ENCODE measurements around the gene FBXO21.
"Not testable (repeated sequence)": the region's sequence is repeated elsewhere in the genome, so short reads cannot be mapped to it uniquely, and the experiment has no call there.

FBXO21 gene, protein sequence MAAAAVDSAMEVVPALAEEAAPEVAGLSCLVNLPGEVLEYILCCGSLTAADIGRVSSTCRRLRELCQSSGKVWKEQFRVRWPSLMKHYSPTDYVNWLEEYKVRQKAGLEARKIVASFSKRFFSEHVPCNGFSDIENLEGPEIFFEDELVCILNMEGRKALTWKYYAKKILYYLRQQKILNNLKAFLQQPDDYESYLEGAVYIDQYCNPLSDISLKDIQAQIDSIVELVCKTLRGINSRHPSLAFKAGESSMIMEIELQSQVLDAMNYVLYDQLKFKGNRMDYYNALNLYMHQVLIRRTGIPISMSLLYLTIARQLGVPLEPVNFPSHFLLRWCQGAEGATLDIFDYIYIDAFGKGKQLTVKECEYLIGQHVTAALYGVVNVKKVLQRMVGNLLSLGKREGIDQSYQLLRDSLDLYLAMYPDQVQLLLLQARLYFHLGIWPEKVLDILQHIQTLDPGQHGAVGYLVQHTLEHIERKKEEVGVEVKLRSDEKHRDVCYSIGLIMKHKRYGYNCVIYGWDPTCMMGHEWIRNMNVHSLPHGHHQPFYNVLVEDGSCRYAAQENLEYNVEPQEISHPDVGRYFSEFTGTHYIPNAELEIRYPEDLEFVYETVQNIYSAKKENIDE

DNA sequence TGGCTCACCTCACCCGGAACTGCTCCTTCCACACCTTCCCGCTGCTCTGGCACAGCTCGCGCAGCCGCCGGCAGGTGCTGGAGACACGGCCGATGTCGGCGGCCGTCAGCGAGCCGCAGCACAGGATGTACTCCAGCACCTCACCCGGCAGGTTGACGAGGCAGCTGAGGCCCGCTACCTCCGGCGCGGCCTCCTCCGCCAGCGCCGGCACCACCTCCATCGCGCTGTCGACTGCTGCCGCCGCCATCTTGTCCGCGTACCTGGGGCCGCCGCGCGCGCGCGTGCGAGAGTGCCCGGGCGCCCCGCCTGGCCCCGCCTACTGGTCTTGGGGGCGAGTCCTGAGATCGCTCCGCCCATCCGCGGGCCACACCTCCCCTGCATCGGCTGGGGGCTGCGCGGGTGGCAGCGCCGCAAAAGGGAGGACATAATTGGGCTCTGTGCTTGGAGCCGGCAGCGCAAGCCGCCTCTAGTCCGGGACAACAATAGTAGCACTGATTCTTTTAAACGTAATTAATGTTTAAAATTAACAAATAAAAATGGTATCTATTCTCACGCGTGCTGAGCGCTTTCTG is at the start of gene FBXO21:
FBXO21 (minus strand) TSS at position 261 of the 572 bp plus-strand sequence; CDS start at position 247, 14 bp downstream.
- peaks cover 2% of the 10 kb centered on the region; the same call in 1 of the 2 replicates for H3K9me3 ChIP-seq (ENCODE audit: control insufficient read depth, insufficient read depth, low read length)
- peaks cover 10% of the 10 kb centered on the region; the same call in 1 of the 2 replicates for H3K4me1 ChIP-seq (ENCODE audit: insufficient read depth, low read length)
- peaks cover 8% of the 10 kb centered on the region; the same call in 1 of the 2 replicates for H3K36me3 ChIP-seq (ENCODE audit: insufficient read depth, low read length)
- H3K9ac ChIP-seq (ENCODE audit: low read depth, low read length): peak within 1 kb of the TSS; percentile 77

DNA sequence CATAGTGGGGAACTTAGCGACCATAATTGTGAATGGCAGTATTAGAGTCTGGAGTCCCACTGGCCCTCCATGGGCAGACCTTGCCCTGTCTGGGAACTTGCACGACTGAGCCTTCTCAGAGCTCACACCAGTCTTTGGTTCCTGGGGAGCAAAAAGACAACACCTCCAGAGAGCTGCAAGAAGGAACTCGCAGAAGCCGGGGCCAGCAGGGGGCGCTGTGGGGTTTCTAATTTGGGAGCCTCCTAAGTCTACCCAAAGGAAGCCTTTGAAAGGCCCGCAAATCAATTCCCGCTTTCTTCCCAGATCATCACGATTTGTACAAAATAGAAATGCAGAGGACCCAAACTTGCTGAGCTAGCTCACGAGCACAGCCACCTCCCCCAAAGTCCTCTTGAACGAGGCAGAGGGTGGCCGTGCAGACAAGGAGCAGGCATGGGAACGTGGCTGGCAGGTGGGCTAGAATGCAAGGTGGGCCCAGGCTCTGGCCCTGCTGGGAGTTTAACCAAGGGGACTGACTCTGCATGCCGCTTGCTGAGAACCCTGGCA is 46.3 kb upstream of the FBXO21 start:
- Histone ChIP-seq H3K36me3 (ENCODE audit: insufficient read depth, low read length) (no peaks in the 10 kb centered on the region), H3K9me3 (ENCODE audit: control insufficient read depth, insufficient read depth, low read length) (no peaks in the 10 kb centered on the region), H3K4me1 (ENCODE audit: insufficient read depth, low read length) (peaks cover 6% of the 10 kb centered on the region; the same call in 1 of the 2 replicates), H3K9ac (ENCODE audit: low read depth, low read length) (no peak overlapping the region)

DNA sequence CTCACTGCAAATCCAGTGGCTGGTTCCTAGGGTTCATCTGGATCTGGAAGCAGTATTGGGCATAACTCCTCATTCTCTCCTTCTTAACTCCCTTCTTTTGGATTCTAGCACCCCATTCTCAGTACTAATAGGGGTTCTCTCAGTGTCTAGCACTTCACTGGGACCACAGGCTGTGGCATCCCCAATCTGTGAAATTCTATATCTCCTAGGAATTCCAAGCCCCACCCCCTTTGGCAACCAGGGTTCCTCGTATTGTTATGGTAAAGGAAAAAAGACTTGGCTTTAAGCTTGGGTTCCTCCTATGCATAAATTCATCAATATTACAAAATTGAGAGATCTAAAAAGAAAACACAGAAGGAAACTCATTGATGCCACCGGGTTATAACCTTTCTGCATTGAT is 45.0 kb upstream of the FBXO21 start:
- no peaks in the 10 kb centered on the region for H3K9me3 ChIP-seq (ENCODE audit: control insufficient read depth, insufficient read depth, low read length)
- H3K4me1 ChIP-seq (ENCODE audit: insufficient read depth, low read length): peaks cover 6% of the 10 kb centered on the region; the same call in 1 of the 2 replicates
- no peaks in the 10 kb centered on the region for H3K36me3 ChIP-seq (ENCODE audit: insufficient read depth, low read length)
- H3K9ac ChIP-seq (ENCODE audit: low read depth, low read length): no peak overlapping the region

DNA sequence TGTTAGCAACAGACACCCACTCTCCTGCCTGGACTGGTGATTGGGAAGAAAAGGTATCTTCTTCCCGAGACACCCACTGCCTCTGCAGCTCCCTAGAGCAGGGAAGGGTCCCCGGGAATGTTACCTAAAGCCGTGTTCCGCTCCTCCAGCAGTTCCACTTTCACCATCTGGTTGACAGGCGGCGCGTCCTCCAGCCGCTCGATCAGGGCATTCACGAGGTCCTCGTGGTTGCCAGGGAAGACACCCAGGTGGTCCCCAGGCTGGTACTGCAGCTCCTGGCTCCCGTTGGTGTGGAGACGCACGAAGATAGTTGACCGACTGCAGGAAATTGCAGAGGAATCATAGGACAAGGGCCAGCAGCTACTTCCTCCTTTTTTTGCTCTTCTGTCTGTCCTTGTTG is 44.2 kb upstream of the FBXO21 start:
- Histone ChIP-seq H3K4me1 (ENCODE audit: insufficient read depth, low read length) (peaks cover 6% of the 10 kb centered on the region; the same call in 1 of the 2 replicates), H3K9ac (ENCODE audit: low read depth, low read length) (no peak overlapping the region), H3K9me3 (ENCODE audit: control insufficient read depth, insufficient read depth, low read length) (no peaks in the 10 kb centered on the region), H3K36me3 (ENCODE audit: insufficient read depth, low read length) (no peaks in the 10 kb centered on the region)

DNA sequence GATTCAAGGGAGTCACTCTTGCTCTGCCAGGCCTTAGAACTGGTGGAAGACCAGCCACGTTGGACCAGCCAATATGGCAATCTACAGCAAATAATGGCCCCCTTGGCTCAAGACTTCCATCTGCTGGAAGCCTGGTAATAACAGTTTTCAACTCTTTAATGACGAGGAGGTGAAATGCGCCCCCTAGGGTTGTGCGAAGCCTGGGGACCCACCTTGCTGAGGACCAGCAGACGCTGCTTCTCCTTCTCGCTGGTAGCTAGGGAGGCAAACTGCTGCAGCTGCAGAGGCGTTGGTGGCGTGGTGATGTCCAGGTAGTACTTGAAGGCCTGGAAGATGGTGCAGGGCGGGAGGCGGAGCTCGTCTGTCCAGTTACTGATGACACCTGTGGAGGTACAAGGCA is 41.5 kb upstream of the FBXO21 start:
- H3K9ac ChIP-seq (ENCODE audit: low read depth, low read length): no peak overlapping the region
- no peaks in the 10 kb centered on the region for H3K36me3 ChIP-seq (ENCODE audit: insufficient read depth, low read length)
- H3K4me1 ChIP-seq (ENCODE audit: insufficient read depth, low read length): peaks cover 6% of the 10 kb centered on the region; the same call in 1 of the 2 replicates
- no peaks in the 10 kb centered on the region for H3K9me3 ChIP-seq (ENCODE audit: control insufficient read depth, insufficient read depth, low read length)

DNA sequence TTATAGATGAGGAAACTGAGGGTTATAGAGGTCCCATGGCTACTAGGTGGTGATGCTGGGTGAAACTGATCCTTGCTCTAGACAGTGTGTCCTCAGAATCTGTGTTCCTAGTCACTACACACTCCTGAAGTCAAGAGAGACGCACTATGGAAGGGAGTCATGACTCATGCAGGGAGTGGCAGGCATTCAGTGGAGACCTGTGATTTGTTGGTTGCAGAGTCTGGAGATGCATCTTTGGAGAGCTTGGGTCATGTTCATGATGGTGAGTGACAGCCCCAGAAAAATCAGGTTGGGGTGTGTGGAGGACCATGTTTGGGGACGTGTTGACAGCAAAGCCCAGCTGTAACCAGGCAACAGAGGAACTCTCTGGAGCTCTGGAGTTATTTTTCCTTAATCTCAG is 38.0 kb upstream of the FBXO21 start:
- H3K9me3 ChIP-seq (ENCODE audit: control insufficient read depth, insufficient read depth, low read length): no peaks in the 10 kb centered on the region
- H3K36me3 ChIP-seq (ENCODE audit: insufficient read depth, low read length): no peaks in the 10 kb centered on the region
- no peak overlapping the region for H3K9ac ChIP-seq (ENCODE audit: low read depth, low read length)
- no peaks in the 10 kb centered on the region for H3K4me1 ChIP-seq (ENCODE audit: insufficient read depth, low read length)

DNA sequence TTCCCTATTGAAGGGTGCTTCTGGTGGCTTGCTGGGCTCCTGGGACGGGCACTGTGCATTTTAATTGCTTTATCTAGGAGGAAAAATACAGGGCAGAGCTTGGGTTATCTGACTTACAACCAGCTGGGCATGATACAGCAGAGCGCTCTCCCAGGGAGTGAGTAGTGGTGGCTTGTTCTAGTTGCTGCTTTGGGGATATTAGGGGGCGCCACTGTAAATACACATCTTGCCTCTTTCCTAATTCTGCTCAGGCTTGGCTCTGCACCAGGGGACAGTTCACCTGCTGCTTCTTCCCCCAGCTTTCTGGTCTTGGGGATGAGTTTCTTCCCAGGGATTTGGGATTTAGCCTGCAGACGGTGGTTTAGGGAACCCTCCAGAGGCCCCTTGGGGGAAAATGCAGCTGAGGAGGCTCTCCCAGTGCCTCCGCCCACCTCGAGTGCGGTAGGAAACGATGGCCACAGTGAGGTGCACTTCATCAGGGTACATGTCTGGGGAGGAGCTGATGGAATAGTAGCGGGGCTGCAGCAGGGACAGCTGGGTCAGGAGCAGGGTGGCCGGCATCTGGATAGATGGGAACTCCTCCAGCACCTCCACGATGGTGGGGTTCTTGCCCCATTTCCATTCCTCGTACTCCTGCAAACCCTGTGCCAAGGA is 36.9 kb upstream of the FBXO21 start:
- Histone ChIP-seq H3K9ac (ENCODE audit: low read depth, low read length) (no peak overlapping the region), H3K36me3 (ENCODE audit: insufficient read depth, low read length) (no peaks in the 10 kb centered on the region), H3K4me1 (ENCODE audit: insufficient read depth, low read length) (no peaks in the 10 kb centered on the region), H3K9me3 (ENCODE audit: control insufficient read depth, insufficient read depth, low read length) (no peaks in the 10 kb centered on the region)

DNA sequence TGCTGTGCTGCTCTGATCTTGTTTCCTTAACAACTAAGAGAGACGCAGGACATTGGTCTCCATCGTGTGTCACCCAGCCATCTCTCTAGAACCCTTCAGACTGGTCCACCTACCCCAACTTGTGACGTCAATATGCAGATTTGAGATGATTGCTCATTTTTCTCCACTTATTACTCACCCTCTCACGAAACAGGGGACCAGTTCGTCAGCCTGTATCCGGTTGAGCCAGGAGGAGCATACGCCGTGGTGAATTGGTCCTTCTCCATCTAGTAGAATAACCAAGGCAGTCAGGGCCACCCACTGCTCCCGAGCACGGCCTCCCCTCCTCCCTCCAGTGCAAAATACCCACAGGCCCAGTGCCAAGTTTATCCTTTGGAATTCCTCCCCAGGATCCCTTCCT is 36.2 kb upstream of the FBXO21 start:
- Histone ChIP-seq H3K9me3 (ENCODE audit: control insufficient read depth, insufficient read depth, low read length) (no peaks in the 10 kb centered on the region), H3K9ac (ENCODE audit: low read depth, low read length) (no peak overlapping the region), H3K36me3 (ENCODE audit: insufficient read depth, low read length) (no peaks in the 10 kb centered on the region), H3K4me1 (ENCODE audit: insufficient read depth, low read length) (no peaks in the 10 kb centered on the region)

DNA sequence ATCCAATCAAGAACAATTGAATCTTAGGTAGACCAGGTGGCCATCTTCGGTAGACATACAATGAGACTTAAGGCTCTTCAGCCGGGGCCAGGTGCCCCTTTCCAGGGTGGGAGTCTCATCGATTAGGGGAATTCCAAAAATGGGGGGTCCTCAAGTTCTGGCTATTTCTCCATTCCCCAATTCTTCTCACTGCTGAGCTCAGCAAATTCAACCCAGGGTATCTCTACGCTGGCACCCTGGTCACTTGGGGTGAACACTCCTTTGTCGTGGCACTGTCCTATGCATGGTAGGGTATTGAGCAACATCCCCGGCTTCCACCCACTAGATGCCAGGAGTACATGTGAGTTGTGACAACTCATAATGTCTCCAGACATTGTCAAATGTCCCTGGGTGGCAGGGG is 34.9 kb upstream of the FBXO21 start:
- Histone ChIP-seq H3K36me3 (ENCODE audit: insufficient read depth, low read length) (no peaks in the 10 kb centered on the region), H3K4me1 (ENCODE audit: insufficient read depth, low read length) (no peaks in the 10 kb centered on the region), H3K9me3 (ENCODE audit: control insufficient read depth, insufficient read depth, low read length) (no peaks in the 10 kb centered on the region), H3K9ac (ENCODE audit: low read depth, low read length) (no peak overlapping the region)

DNA sequence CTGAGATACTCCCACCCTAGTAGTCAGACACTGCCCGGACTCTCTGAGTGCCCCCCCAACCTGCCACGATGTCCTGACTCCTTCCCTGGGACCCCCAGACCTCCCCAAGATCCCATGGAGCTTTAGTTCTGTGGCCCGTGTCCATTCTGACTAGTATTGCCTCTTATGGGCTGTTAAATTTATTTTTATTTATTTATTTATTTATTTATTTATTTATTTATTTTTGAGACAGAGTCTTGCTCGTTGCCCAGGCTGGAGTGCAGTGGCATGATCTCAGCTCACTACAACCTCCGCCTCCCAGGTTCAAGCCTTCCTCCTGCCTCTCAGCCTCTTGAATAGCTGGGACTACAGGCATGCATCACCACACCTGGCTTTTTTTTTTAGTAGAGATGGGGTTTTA is 30.7 kb upstream of the FBXO21 start:
- not testable (repeated sequence) for H3K4me1 ChIP-seq (ENCODE audit: insufficient read depth, low read length); H3K9me3 ChIP-seq (ENCODE audit: control insufficient read depth, insufficient read depth, low read length); H3K9ac ChIP-seq (ENCODE audit: low read depth, low read length); H3K36me3 ChIP-seq (ENCODE audit: insufficient read depth, low read length)

DNA sequence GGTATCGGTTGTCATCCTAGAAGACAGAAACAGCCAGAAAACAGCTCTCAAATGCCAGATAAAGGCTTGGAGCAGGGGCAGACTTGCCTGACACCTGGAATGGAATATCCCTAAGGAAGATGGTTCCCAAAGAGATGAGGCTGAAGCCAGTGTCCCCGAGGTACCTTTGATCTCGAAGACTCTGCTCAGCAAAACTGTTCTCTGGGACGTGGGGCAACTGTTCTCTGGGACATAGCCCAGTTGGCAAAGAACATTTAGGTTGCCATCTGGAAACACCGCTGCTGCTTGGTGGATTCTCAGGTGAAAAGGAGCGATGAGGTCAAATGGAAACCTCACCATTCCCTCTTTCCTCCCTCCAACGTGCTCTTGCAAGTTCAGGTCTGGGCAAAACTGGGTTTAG is 27.9 kb upstream of the FBXO21 start:
- no peaks in the 10 kb centered on the region for H3K9me3 ChIP-seq (ENCODE audit: control insufficient read depth, insufficient read depth, low read length)
- H3K9ac ChIP-seq (ENCODE audit: low read depth, low read length): no peak overlapping the region
- H3K36me3 ChIP-seq (ENCODE audit: insufficient read depth, low read length): no peaks in the 10 kb centered on the region
- H3K4me1 ChIP-seq (ENCODE audit: insufficient read depth, low read length): no peaks in the 10 kb centered on the region

DNA sequence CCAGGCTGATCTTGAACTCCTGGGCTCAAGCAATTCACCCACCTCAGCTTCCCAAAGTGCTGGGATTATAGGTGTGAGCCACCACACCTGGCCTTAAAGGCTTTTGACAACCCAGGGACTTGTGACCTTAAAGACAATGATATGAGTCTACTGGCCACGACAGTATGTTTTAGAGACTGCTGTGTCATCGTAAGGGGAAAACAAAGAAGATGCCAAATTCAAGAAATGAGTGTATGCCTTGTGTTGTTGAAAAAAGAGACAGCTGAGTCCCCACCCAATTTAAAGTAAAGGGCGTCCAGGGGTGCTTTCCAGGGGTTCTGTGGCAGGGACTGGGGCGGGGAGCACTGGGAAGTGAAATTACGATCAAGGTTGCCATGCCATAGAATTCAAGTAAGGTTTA is 26.4 kb upstream of the FBXO21 start:
- no peaks in the 10 kb centered on the region for H3K36me3 ChIP-seq (ENCODE audit: insufficient read depth, low read length)
- H3K4me1 ChIP-seq (ENCODE audit: insufficient read depth, low read length): peaks cover 4% of the 10 kb centered on the region; the same call in 1 of the 2 replicates
- no peaks in the 10 kb centered on the region for H3K9me3 ChIP-seq (ENCODE audit: control insufficient read depth, insufficient read depth, low read length)
- no peak overlapping the region for H3K9ac ChIP-seq (ENCODE audit: low read depth, low read length)

DNA sequence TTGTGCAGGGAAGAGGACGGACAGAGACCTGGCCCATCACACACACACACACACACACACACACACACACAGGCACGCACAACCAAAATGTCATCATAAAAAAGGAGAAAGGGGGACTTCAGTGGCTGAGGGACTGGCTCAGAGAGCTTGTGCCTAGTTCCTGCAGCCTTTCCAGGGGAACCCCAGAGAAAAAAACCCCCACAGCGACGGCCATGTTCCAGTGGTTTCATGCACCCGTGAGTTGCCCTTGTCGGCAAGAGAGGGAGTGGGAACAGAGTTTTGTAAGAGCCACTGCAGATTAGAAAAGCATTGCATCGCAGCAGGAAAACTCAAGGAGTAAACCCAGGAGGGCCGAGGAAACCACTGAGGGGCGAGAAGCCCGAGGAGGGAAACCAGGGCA is 24.5 kb upstream of the FBXO21 start:
- peaks cover 4% of the 10 kb centered on the region; the same call in 1 of the 2 replicates for H3K4me1 ChIP-seq (ENCODE audit: insufficient read depth, low read length)
- H3K9me3 ChIP-seq (ENCODE audit: control insufficient read depth, insufficient read depth, low read length): no peaks in the 10 kb centered on the region
- H3K36me3 ChIP-seq (ENCODE audit: insufficient read depth, low read length): no peaks in the 10 kb centered on the region
- H3K9ac ChIP-seq (ENCODE audit: low read depth, low read length): no peak overlapping the region

DNA sequence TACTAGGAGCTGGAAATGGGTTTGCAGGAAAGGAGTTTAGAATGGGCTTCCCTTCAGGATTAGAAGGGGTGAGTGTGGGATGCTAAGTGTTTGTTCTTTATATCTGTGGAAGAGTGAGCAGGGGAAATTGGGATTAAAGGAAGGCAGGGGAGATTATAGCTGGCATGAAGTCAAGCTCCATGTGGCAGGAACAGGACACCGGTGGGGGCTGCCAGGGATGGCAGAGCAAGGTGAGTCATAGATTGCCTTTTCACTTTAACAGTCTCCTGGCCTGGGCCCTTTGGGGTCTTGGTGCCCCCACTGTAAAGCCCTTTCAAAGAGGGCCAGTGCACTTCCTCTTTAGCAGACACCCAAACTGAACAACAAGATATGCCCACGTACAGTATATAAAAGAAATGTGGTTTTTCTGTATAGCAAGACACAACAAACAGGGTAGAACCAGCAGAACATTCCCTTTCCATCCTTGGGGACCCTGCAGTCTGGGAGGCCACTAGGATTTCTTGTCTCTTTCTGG is 23.1 kb upstream of the FBXO21 start:
- H3K9ac ChIP-seq (ENCODE audit: low read depth, low read length): no peak overlapping the region
- H3K36me3 ChIP-seq (ENCODE audit: insufficient read depth, low read length): no peaks in the 10 kb centered on the region
- no peaks in the 10 kb centered on the region for H3K9me3 ChIP-seq (ENCODE audit: control insufficient read depth, insufficient read depth, low read length)
- peaks cover 4% of the 10 kb centered on the region; the same call in 1 of the 2 replicates for H3K4me1 ChIP-seq (ENCODE audit: insufficient read depth, low read length)
